H1 (cell line): ENCODE measurements around the gene COBLL1.

Source experiments
- ATF3 ChIP-seq: IDR thresholded peaks from 2 replicates; pipeline ENCODE4 v1.6.1; 2011; ENCODE audit warnings: low read depth, mild to moderate bottlenecking, low read length; ENCODE audit not compliant: insufficient read depth
- BACH1 ChIP-seq: IDR thresholded peaks from 2 replicates; pipeline ENCODE4 v1.6.1; 2012; ENCODE audit warnings: low read length, improper control_type of control experiment
- SUZ12 ChIP-seq: fragments of 200-600 bp; sonication (generic); IDR thresholded peaks from 2 replicates; pipeline ENCODE4 v1.6.1; 2012; ENCODE audit warnings: mild to moderate bottlenecking, inconsistent platforms, low read length, moderate library complexity, mixed read lengths

GRCh38 chr2:164793529-164793928 lies 48.1 kb downstream of the COBLL1 start:
- no peak for TF ChIP-seq BACH1
- TF ChIP-seq SUZ12: no peak
- TF ChIP-seq ATF3: no peak
